Right lobe of liver (tissue), 4 donors: ENCODE results near the gene COX6B1.

Source experiments
- CTCF ChIP-seq, 4 donors: fragments of 200-600 bp in 3 of 4; fragments of 450-650 bp in 1 of 4; IDR thresholded peaks; one replicate each; pipeline versions ENCODE4 v1.5.1 to v1.8.0; 2016 to 2022; ENCODE audit warnings: antibody characterized with exemption in 4 of 4, mild to moderate bottlenecking in 2 of 4
- POLR2A ChIP-seq: fragments of 450-650 bp; IDR thresholded peaks from one replicate; pipeline ENCODE4 v1.6.1; 2017; ENCODE audit warnings: antibody characterized with exemption, mild to moderate bottlenecking
- donor health status: DM: no; HTN: no; CAD: no.
- donor health status: DM: no; HTN: no; CAD: no.
- donor health status: DM: no; HTN: yes; CAD: no.

GRCh38 chr19:35704218-35704617 is 56.1 kb downstream of the COX6B1 start, which contains the start of gene ZBTB32:
- TF ChIP-seq POLR2A = no peak
- no peak for TF ChIP-seq CTCF (IDR thresholded peaks at IDR 0.05)
